ENCODE results near the gene TBC1D5. TPM values are rescaled to one million over a fixed set of nuclear protein-coding genes. Genes with fewer than 3 reads are reported as not detected.

Gene TBC1D5
- total RNA-seq, 1 donor from 2014 or later: 108 TPM

DNA sequence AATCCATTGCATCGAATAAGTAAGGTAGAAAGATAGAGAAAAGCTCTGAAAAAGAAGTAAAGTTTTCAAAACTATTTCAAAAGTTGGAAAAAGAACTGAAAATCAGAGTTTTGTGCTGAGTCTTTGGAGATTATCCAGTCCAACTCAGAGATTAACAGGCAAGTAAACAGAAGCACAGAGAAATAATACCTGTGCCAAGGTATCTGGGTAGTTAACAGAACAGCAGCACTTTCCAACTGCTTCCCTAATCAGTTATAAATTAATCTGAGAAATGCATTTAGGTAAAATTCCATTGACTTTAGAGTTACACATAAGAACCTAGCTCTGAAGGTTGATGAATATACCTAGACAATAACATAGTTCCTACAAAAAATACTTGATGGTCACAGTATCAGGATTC is 355.3 kb downstream of the TBC1D5 start:
- Histone ChIP-seq H3K27me3 (no peaks in the 10 kb centered on the region), H3K79me2 (ENCODE audit: low read depth) (no peaks in the 10 kb centered on the region), H3K9me3 (ENCODE audit: low read depth) (no peaks in the 10 kb centered on the region), H2AFZ (replicated peaks) (no peak overlapping the region), H3F3A (ENCODE audit: low read depth) (no peaks in the 10 kb centered on the region), H3K27ac (no peak overlapping the region), H3K4me1 (no peaks in the 10 kb centered on the region), H3K36me3 (no peaks in the 10 kb centered on the region), H3K4me2 (no peak overlapping the region), H4K20me1 (ENCODE audit: low read depth) (no peaks in the 10 kb centered on the region), H3K4me3 (no peak overlapping the region), H3K9ac (no peak overlapping the region)
- H3K36me3 Mint-ChIP-seq: peaks cover 2% of the 10 kb centered on the region
- no peak overlapping the region for H3K27ac Mint-ChIP-seq
- H3K4me1 Mint-ChIP-seq: no peaks in the 10 kb centered on the region
- DNase-seq (ENCODE audit: low spot score): no peak
- H3K9me3 Mint-ChIP-seq: no peaks in the 10 kb centered on the region
- H3K27me3 Mint-ChIP-seq (ENCODE audit: insufficient read depth, low read depth): no peaks in the 10 kb centered on the region
- no peak for TF ChIP-seq EZH2phosphoT487 (IDR thresholded peaks at IDR 0.05)
- TF ChIP-seq, protein P1, sequence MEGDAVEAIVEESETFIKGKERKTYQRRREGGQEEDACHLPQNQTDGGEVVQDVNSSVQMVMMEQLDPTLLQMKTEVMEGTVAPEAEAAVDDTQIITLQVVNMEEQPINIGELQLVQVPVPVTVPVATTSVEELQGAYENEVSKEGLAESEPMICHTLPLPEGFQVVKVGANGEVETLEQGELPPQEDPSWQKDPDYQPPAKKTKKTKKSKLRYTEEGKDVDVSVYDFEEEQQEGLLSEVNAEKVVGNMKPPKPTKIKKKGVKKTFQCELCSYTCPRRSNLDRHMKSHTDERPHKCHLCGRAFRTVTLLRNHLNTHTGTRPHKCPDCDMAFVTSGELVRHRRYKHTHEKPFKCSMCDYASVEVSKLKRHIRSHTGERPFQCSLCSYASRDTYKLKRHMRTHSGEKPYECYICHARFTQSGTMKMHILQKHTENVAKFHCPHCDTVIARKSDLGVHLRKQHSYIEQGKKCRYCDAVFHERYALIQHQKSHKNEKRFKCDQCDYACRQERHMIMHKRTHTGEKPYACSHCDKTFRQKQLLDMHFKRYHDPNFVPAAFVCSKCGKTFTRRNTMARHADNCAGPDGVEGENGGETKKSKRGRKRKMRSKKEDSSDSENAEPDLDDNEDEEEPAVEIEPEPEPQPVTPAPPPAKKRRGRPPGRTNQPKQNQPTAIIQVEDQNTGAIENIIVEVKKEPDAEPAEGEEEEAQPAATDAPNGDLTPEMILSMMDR (IDR thresholded peaks at IDR 0.05): no peak
- TF ChIP-seq EZH2 (IDR thresholded peaks at IDR 0.05): no peak
- H3K4me3 Mint-ChIP-seq: no peak overlapping the region

DNA sequence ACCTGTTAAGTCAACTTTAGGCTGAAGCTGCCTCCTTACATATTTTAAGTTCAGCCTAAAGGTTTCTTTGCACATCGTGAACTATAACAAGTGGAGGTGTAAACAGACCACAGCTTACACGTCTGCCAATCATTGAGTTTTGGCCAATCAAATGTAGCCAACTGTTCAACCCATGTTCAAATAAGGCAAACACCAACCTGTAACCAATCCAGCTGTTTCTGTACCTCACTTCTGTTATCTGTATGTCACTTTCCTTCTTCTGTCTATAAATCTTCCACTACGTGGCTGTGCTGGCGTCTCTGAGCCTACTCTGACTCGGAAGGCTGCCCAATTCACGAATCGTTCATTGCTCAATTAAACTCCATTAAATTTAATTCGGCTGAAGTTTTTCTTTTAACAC is 356.0 kb downstream of the TBC1D5 start:
- Mint-ChIP-seq H3K36me3 (no peaks in the 10 kb centered on the region), H3K4me3 (no peak overlapping the region), H3K4me1 (no peaks in the 10 kb centered on the region), H3K9me3 (no peaks in the 10 kb centered on the region), H3K27me3 (ENCODE audit: insufficient read depth, low read depth) (no peaks in the 10 kb centered on the region), H3K27ac (no peak overlapping the region)
- no peak overlapping the region for H3K4me2 ChIP-seq
- no peaks in the 10 kb centered on the region for H3K4me1 ChIP-seq
- H2AFZ ChIP-seq (replicated peaks): no peak overlapping the region
- H3K36me3 ChIP-seq: no peaks in the 10 kb centered on the region
- H3K4me3 ChIP-seq: no peak overlapping the region
- no peaks in the 10 kb centered on the region for H4K20me1 ChIP-seq (ENCODE audit: low read depth)
- H3K27ac ChIP-seq: no peak overlapping the region
- no peaks in the 10 kb centered on the region for H3K27me3 ChIP-seq
- H3K79me2 ChIP-seq (ENCODE audit: low read depth): no peaks in the 10 kb centered on the region
- no peaks in the 10 kb centered on the region for H3K9me3 ChIP-seq (ENCODE audit: low read depth)
- no peak overlapping the region for H3K9ac ChIP-seq
- no peak for DNase-seq (ENCODE audit: low spot score)
- H3F3A ChIP-seq (ENCODE audit: low read depth): no peaks in the 10 kb centered on the region
- TF ChIP-seq, protein P1 (IDR thresholded peaks at IDR 0.05): no peak
- no peak for TF ChIP-seq EZH2 (IDR thresholded peaks at IDR 0.05)
- TF ChIP-seq EZH2phosphoT487 (IDR thresholded peaks at IDR 0.05): no peak

DNA sequence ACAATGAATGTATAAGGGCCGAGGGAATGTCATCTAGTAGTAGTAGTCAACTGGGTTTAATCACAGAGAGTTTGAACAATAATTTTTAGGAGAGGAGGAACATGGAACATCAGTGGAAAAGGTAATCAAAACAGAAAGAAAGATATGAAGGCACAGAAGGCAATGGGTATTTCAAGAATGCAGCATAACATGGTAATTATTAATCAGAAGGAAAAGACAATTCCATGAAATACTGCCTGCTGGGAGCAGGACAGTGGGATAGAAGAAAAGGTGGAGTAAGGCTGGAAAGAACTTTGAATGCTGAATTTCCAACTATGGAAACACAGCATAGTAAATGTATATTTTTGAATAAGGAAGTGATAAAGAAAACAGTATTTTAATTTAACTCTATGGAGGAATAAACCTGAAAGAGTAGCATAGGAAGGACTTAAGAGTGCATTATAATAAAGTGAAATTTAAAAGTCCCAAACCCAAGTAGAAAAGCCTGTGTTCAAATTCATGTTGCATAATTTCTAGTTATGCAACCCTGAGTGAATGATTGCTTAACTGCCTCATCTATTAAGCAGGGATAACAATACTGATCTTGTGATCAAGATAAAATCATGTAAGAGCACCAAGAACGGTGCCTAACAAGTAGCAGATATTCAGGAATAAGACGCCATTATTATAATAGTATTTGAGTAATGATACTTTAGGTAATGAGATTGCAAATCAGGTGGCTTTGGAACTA is 357.7 kb downstream of the TBC1D5 start:
- no peak for DNase-seq (ENCODE audit: low spot score)
- no peak overlapping the region for H3K4me3 ChIP-seq
- H2AFZ ChIP-seq (replicated peaks): no peak overlapping the region
- H3K4me1 Mint-ChIP-seq: no peaks in the 10 kb centered on the region
- H3K9me3 Mint-ChIP-seq: no peaks in the 10 kb centered on the region
- H3F3A ChIP-seq (ENCODE audit: low read depth): no peaks in the 10 kb centered on the region
- H3K4me2 ChIP-seq: no peak overlapping the region
- H3K4me1 ChIP-seq: no peaks in the 10 kb centered on the region
- H3K27me3 Mint-ChIP-seq (ENCODE audit: insufficient read depth, low read depth): no peaks in the 10 kb centered on the region
- no peak for TF ChIP-seq EZH2phosphoT487 (IDR thresholded peaks at IDR 0.05)
- TF ChIP-seq, protein P1 (IDR thresholded peaks at IDR 0.05): no peak
- TF ChIP-seq EZH2 (IDR thresholded peaks at IDR 0.05): no peak
- no peaks in the 10 kb centered on the region for H3K36me3 Mint-ChIP-seq
- H3K27ac ChIP-seq: no peak overlapping the region
- no peaks in the 10 kb centered on the region for H4K20me1 ChIP-seq (ENCODE audit: low read depth)
- no peak overlapping the region for H3K9ac ChIP-seq
- no peak overlapping the region for H3K27ac Mint-ChIP-seq
- no peaks in the 10 kb centered on the region for H3K79me2 ChIP-seq (ENCODE audit: low read depth)
- H3K9me3 ChIP-seq (ENCODE audit: low read depth): no peaks in the 10 kb centered on the region
- no peaks in the 10 kb centered on the region for H3K36me3 ChIP-seq
- no peaks in the 10 kb centered on the region for H3K27me3 ChIP-seq
- no peak overlapping the region for H3K4me3 Mint-ChIP-seq

Data from neural progenitor cell (in vitro differentiated cells).